Left ventricle myocardium superior (tissue), 1 donor: ENCODE results near the gene SLC39A11. TPM values are rescaled to one million over a fixed set of nuclear protein-coding genes. Genes with fewer than 3 reads are reported as not detected.

Experiments used
- ATAC-seq: fragments of 200-7000 bp; cut with Tn5 transposase; one replicate; pipeline ENCODE4 v1.9.1; 2020; ENCODE audit warnings: mild to moderate bottlenecking, moderate library complexity
- DNase-seq: peaks from one replicate; pipeline ENCODE4 v3.0.0-alpha.2; 2020
- intact Hi-C: fragments of 100-400 bp; cut with micrococcal nuclease; formaldehyde crosslinking; loops from one replicate; pipeline ENCODE4 v1.11.0; 2022
- total RNA-seq: library from RNA; stranded (reverse); fragmentation: NEBNext Ultra II Directional; extraction: Animal tissue kit (Norgen Biotek cat#: 25700); gene quantifications from one replicate; pipeline ENCODE4 v1.2.1, GENCODE V29; 2021
- donor health status: DM: no; HTN: yes; CAD: no; lungs with severe emphysema.

The SLC39A11 gene
- total RNA-seq, 1 donor from 2014 or later, result 5.4 TPM

- ATAC-seq (no peak), DNase-seq (no peak)
- intact Hi-C loops, result no loop called here
Observed at GRCh38 chr17:72863526-72864211, 228.8 kb downstream of the SLC39A11 start.

- ATAC-seq, result no peak
- intact Hi-C loops, result no loop called here
- no peak for DNase-seq
Observed at GRCh38 chr17:72862276-72862999, 230.1 kb downstream of the SLC39A11 start.

GRCh38 chr17:72861811-72862210 lies 230.7 kb downstream of the SLC39A11 start:
- no peak for ATAC-seq
- intact Hi-C loops, result no loop called here

GRCh38 chr17:72860778-72861177 lies 231.7 kb downstream of the SLC39A11 start:
- ATAC-seq, result no peak
- intact Hi-C loops, result no loop called here
- DNase-seq, result no peak

More at GRCh38 chr17:72861811-72862210, 230.7 kb downstream of the SLC39A11 start:
- no peak for DNase-seq

GRCh38 chr17:72858826-72859495 lies 233.5 kb downstream of the SLC39A11 start:
- DNase-seq, result no peak
- no peak for ATAC-seq
- intact Hi-C loops, result no loop called here

GRCh38 chr17:72853440-72854415 lies 238.8 kb downstream of the SLC39A11 start:
- intact Hi-C loops, result no loop called here
- DNase-seq (no peak), ATAC-seq (no peak)

- ATAC-seq (no peak), DNase-seq (no peak)
- intact Hi-C loops, result no loop called here
Observed at GRCh38 chr17:72852277-72852938, 240.1 kb downstream of the SLC39A11 start.

- intact Hi-C loops, result no loop called here
- ATAC-seq, result no peak
Observed at GRCh38 chr17:72850410-72851118, 241.9 kb downstream of the SLC39A11 start.

GRCh38 chr17:72846399-72846798 lies 246.1 kb downstream of the SLC39A11 start:
- intact Hi-C loops, result no loop called here
- no peak for ATAC-seq
- no peak for DNase-seq

More at GRCh38 chr17:72850410-72851118, 241.9 kb downstream of the SLC39A11 start:
- no peak for DNase-seq

- ATAC-seq, result no peak
- intact Hi-C loops, result no loop called here
- no peak for DNase-seq
Observed at GRCh38 chr17:72843591-72843990, 248.9 kb downstream of the SLC39A11 start.

GRCh38 chr17:72840019-72840418 lies 252.5 kb downstream of the SLC39A11 start:
- ATAC-seq (no peak), DNase-seq (no peak)
- intact Hi-C loops, result no loop called here

- intact Hi-C loops, result no loop called here
- ATAC-seq, result peak; percentile 31
- DNase-seq, result no peak
Observed at GRCh38 chr17:72839131-72839725, 253.3 kb downstream of the SLC39A11 start.

- DNase-seq (no peak), ATAC-seq (no peak)
- intact Hi-C loops, result no loop called here
Observed at GRCh38 chr17:72838581-72838980, 253.9 kb downstream of the SLC39A11 start.

GRCh38 chr17:72838068-72838467 lies 254.4 kb downstream of the SLC39A11 start:
- ATAC-seq, result no peak
- no peak for DNase-seq
- intact Hi-C loops, result no loop called here

- intact Hi-C loops, result no loop called here
- no peak for DNase-seq
Observed at GRCh38 chr17:72837335-72837734, 255.2 kb downstream of the SLC39A11 start.

GRCh38 chr17:72833128-72833765 lies 259.2 kb downstream of the SLC39A11 start:
- DNase-seq (no peak), ATAC-seq (no peak)
- intact Hi-C loops, result no loop called here

More at GRCh38 chr17:72837335-72837734, 255.2 kb downstream of the SLC39A11 start:
- ATAC-seq, result no peak

GRCh38 chr17:72832306-72832705 lies 260.2 kb downstream of the SLC39A11 start:
- DNase-seq (no peak), ATAC-seq (no peak)
- intact Hi-C loops, result no loop called here
